Measurements from ENCODE around the gene PTPA.
"Not testable (repeated sequence)": the region's sequence is repeated elsewhere in the genome, so short reads cannot be mapped to it uniquely, and the experiment has no call there.

PTPA gene

DNA sequence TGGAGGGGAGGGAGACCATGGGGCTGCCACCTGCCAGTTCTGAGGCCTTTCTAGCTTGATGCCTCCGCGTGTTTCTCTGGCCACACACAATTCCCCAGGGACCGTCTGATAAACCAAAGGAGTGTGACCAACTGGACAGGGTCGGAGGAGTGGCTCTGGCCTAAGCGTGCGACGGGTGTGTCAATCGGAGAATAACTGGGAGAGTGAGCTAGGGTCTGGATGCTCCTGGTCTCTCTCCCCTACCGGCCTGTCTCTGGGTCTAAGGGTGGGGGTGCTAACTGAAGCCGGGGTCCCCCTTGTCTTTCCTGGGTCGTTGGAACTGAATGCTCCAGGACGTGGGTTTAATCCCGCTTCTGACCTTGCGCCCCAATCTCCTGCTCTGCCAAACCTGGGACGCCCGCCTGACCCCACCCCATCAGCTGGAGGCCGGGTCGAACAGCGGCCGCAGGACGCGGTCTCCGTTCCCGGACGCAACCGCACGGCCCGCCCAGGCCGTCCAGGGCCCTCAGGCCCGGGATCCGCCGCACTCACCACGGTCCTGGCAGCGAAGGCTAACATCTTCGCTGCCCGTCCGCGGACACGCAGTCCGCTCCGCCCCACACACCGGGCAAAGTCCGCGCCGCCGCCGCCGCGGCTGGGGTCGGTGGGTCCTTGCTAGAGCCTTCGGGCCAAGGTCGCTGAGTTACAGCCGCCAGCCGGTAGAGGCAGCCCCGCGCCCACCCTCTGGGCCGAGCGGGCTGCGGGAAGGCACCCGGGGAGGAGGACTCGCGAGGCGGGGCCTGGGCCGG, 1.1 kb upstream of the PTPA start:
- DNase-seq, result no peak

DNA sequence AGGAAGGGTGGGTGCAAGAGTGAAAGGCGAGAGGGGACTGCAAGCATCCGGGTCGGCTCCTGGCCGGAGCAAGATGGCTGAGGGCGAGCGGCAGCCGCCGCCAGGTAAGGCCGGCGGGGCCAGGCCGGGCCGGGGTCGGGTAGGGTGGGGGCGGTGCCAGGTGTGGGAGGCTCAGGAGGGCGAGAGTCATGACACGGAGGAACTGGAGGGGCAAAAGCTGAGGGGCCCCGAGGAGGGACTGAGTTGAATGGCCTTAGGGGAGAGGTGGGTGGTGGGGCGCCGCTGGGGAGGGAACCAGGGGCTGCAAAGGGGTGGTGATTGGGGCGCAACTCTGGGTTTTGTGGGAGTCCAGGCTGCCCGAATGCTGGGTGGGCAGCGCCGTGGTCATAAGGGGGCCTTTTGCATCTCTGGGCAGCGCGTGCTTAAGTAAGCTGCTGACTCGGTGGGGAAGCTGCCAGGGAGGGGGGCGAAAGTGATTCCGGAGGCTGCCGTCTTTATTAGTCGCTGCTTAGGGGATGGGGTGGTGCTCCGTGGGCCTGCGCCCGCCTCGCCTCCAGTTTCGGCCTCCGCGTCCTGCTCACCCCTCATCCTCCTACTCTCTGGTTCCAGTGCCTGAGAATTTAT, 425 bp downstream of the PTPA start:
- peak; percentile 20 for DNase-seq

DNA sequence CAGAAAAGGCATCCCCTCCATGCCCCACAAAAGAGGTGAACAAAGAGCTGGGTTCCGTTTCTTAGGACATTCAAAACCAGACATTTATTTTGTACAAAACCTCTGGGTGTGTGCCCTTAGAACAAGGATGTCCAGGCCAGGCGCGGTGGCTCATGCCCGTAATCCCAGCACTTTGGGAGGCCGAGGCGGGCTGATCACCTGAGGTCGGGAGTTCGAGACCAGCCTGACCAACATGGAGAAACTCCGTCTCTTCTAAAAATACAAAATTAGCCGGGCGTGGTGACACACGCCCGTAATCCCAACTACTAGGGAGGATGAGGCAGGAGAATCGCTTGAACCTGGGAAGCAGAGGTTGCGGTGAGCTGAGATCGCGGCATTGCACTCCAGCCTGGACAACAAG, 1.3 kb downstream of the PTPA start:
- not testable (repeated sequence) for DNase-seq

DNA sequence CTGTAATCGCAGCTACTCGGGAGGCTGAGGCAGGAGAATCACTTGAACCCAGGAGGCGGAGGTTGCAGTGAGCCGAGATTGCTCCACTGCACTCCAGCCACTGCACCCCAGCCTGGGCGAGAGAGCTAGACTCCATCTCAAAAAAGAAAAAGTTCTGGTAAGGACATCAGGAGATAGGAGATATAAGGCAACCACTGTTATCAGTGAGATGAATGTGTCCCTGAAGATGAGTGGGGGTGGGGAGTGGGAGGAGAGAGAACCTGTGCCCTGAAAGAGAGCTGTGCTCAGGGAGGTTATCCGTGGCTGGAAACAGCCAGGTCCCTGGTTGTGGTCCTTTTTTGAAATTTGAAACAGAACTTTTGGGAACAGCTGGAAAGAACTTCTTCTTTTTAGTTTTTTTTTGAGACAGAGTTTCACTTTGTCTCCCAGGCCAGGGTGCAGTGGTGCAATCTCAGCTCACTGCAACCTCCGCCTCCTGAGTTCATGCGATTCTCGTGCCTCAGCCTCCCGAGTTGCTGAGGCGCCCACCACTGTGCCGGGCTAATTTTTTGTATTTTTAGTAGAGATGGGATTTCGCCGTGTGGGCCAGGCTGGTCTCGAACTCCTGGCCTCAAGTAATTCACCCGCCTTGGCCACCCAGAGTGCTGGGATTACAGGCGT, 2.6 kb downstream of the PTPA start:
- DNase-seq, result no peak

DNA sequence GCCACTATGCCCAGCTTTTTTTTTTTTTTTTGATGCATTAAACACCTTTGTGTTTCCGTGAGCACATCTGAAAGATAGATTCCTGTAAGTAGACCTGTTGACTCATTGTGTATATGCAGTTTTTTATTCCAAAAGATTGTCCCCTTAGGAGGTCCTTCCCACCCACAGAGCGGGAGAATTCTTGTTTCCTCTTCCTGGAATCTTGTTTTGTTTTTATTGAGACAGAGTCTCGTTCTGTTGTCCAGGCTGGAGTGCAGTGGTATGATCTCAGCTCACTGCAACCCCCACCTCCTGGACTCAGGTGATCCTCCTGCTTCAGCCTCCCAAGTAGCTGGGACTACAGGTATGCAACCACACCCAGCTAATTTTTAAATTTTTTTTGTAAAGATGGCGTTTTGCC, 7.6 kb downstream of the PTPA start:
- no peak for DNase-seq

DNA sequence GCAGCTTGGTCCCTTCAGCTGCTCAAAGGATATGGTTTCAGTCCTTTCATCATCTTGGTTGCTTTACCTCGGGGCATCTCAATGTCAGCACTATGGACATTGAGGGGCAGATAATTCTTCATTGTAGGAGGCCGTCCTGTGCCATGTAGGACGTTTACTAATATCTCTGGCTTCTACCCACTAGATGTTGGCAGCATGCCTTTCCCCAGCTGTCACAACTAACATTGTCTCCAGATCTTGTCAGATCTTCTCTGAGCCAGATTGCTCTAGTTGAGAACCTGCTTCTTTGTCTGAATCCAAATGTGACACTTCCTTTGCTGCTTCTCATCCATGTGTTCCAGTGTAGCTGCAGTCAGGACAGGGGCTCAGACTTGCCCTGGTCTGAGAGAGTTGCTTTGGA, 10.3 kb downstream of the PTPA start:
- DNase-seq, result no peak

DNA sequence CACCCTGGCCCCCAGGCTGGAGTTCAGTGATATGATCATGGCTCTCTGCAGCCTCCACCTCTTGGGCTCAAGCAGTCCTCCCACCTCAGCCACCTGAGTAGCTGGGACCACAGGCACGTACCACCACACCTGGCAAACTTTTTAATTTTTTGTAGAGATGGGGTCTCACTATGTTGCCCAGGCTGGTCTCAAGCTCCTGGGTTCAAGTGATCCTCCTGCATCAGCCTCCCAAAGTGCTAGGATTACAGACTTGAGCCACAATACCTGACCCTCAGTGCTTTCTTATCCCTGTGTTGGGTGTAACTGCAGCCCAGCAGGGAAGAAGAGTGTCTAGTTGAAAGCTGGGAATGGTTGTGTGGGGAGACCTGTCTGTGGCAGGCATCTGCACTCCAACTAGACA, 10.9 kb downstream of the PTPA start:
- no peak for DNase-seq

DNA sequence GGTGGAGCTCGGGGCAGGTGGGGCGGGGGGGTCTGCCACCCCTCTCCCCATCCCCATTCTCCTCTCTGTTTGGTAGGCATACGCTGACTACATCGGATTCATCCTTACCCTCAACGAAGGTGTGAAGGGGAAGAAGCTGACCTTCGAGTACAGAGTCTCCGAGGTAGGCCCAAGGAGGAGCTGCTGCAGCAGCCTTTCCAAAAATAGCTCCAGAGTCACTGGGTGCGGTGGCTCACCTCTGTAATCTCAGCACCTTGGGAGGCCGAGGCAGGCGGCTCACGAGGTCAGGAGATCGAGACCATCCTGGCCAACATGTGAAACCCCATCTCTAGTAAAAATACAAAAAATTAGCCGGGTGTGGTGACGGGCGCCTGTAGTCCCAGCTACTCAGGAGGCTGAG, 11.8 kb downstream of the PTPA start:
- not testable (repeated sequence) for DNase-seq

DNA sequence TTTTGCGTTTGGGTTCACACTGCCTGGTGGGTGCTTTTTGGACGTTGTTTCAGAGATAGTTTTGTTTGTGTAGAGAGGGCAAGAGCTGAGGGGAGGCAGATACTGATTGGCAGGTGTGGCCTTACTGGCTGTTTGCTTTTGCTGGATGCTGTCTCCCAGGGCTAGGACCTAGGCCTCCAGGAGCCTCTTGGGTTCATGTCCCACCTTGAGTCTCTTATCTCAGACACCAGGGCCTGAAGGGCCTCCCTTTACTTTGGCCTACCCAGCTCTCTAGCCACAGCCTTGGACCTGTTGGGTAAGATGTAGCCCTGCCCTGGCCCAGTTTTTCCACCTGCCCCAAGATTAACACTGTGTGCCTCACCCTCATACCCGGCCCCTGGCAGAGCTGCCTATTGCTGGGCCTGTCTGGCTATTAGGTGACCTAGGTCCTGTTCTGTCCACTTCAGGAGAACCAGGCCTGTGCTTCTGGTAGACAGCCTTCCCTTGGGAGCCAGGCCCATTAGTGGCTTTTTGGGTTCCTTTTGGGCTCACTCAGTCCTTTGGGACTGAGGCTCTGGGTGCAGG, 13.4 kb downstream of the PTPA start:
- DNase-seq, result no peak

DNA sequence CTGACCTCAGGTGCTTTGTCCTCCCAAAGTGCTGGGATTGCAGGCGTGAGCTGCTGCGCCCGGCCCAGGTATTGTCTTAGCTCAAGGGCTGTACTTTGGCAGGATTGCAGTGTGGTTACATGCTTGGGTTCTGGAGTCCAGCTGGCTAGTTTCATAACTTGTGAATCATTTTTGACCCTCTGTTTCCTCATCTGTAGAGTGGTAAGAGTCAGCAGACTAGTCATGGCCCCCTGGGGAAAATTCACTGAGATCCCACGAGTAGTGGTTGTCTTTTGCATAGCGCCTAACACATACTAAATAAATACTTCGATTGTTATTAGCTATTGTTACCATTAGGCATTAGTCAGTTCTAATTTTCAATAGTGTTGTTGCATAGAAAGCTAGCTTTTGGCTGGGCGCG, 14.3 kb downstream of the PTPA start:
- no peak for DNase-seq

DNA sequence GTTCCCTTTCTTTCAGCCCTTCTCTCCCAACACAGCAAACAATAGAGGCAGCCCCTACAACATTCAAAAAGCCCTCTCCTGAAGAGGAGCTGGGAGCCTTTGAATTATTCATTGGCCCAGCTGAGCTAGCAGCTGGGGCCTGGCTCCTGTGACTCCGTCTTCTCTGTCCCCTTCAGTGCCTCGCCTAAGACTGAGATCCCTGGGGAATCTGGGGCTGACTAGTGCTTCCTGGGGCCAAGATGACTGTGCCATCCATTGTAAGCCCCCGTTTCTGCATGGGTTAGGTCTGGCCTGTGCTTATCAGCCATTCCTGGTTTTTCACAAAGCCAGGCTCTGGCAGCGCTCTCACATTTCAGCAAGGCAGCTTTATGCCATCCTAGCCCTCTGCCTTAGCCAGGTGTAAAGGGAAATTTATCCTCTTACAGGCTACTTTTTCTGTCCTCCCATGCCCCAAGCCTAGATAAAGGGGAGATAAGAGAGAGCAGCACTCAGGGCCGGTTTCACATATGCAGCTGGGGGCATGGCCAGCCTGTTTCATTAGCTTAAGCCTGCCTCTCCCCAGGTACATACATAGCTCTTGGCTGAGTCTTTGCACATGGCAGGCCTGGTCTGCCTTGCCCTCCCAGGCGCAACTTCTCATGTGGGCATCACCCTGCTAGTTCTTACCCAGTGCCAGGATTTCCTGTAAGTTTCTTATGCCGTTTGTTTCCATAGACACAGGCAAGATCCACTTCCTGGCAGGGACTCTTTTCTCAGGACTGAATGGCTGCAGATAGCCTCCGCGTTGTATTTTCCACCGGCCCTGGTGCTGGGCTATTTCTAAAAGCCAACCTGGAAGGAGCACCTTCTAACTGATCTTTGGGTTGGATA, 15.8 kb downstream of the PTPA start:
- DNase-seq, result no peak

DNA sequence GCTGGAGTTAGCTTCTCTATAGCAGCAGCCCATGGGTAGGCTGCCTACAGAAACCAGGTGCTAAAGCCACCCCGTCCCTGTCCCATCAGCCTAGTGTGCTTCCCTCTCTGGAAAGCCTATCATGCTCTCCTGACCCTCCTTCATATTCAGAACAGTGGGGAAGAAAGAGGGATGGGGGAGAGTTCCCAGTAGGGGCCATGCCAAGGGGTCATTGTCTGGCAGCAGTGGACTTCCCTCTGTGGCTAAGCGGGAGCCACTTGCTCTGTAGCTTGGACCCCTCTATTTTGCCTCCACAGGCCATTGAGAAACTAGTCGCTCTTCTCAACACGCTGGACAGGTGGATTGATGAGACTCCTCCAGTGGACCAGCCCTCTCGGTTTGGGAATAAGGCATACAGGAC, 17.5 kb downstream of the PTPA start:
- no peak for DNase-seq

DNA sequence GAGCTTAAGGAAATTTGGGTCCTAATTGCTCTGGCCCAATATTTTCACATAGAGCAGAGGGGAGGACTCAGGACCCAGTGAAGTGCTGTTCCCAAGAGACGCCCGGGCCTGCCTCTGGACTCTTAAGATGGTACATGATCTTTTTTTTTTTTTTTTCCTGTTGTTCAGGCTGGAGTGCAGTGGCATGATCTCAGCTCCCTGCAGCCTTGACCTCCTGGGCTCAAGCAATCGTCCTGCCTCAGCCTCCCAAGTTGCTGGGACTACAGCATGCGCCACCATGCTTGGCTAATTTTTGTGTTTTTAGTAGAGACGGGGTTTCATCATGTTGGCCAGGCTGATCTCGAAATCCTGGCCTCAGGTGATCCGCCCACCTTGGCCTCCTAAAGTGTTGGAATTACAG, 19.1 kb downstream of the PTPA start:
- not testable (repeated sequence) for DNase-seq

DNA sequence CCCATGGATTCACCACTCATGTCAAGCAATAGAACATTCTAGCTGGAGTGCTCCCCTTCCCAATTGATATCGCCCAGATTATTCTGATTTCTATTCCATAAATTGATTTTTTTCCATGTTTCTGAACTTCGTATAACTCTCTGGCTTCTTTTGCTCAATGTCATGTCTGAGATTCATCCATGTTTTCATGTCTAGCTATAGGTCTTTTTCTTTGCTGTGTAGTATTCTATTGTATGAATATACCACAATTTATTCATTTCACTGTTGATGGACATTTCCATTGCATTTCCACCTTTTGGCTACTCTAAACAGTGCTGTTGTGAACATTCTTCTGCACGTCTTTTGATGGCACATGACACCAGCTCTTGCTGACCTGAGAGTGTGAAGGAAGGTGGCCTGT, 19.6 kb downstream of the PTPA start:
- no peak for DNase-seq

DNA sequence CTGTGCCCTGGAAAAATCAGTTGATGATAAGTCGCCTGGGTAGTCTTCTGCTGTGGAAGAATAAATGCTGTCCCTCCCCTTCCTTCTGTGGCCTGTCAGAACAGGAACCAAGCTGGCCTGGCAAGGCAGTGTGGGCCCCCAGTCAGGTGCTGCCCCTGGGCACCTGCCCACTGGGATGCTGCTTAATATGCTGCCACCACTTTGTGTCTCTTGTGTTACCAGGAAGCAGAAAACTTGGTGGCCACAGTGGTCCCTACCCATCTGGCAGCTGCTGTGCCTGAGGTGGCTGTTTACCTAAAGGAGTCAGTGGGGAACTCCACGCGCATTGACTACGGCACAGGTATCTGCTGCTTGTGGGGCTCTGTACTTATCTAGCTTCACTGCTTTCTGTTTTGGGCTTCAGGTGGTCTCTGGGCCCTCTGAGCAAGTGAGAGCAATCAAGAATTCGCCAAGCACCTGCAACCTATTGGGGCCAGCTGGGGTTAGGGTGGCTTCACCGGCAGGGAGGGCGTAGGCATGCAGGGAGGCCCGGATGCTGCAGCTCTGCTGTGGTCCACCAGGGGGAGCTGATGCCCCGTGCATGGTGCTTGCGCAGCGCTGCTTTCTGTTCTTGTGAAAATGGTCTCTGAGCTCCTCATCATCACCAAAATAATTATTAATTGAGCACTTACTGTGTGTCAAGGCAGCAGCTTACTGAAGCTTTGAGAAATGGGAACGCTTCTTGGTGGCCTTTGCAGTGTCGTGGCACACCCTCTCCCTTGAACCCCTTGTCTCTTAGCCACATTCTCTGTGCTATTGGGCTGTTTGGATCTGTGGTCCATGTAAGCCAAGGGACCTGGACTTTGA, 20.3 kb downstream of the PTPA start:
- peak; percentile 27 for DNase-seq

DNA sequence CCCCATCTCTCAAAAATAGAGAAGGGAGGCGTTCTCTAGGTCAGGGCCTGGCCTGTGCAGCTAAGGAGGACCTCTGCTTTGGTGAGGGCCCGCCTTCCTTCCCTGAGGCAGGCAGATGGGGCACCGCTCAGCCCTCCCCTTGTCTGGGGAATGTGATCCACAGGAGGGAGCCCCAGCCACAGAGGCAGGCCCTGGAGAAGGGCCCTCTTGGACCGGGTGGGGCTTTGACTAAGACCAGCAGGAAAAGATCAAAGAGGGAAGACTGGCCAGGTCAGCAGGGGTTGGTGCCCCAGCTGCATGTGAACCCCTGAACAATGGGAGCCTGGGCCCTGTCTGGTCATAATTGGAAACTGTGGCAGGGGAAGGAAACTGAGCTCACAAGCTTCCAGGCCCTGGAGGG, 21.9 kb downstream of the PTPA start:
- DNase-seq, result no peak

DNA sequence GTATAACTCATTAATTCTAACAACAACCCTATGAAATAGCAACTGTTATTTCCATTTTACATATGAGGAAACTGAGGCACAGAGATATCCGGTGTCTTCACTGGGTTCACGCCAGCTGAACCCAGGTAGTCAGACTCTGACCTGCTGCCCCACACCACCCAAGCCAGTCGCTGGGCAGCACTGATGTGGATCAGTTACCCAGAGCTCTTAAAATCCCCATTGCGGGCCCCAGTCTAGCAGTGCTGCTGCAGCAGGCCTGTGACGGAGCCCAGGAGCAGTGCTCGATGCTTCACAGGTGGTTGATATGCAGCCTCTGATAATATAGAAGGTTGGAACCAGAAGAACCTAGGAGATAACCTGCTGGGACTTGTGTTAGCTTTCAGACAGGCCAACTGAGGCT, 24.3 kb downstream of the PTPA start:
- DNase-seq, result no peak

DNA sequence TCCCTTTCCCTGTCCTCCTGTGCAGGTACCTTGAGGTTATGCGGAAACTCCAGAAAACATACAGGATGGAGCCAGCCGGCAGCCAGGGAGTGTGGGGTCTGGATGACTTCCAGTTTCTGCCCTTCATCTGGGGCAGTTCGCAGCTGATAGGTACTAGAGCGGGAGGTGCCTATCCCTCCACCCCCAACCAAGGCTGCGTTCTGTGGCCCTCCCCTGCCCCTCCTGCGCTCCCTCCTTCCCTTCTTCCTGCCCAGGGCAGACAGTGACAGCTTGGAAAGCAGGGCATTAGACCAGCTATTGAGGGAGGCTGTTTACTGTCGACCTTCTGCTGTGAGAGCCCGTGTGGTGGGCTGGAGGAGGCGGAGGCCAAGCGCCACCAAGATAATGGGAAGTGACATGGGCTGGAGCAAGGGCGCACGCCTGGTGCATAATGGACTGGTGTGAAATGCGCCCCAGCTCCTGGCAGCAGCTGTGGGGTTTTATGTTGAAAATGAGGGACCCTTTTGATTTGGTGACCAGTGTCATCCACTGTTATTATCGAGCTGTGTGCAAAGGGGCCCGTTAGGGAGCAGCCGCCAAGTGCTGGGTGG, 25.3 kb downstream of the PTPA start:
- no peak for DNase-seq

DNA sequence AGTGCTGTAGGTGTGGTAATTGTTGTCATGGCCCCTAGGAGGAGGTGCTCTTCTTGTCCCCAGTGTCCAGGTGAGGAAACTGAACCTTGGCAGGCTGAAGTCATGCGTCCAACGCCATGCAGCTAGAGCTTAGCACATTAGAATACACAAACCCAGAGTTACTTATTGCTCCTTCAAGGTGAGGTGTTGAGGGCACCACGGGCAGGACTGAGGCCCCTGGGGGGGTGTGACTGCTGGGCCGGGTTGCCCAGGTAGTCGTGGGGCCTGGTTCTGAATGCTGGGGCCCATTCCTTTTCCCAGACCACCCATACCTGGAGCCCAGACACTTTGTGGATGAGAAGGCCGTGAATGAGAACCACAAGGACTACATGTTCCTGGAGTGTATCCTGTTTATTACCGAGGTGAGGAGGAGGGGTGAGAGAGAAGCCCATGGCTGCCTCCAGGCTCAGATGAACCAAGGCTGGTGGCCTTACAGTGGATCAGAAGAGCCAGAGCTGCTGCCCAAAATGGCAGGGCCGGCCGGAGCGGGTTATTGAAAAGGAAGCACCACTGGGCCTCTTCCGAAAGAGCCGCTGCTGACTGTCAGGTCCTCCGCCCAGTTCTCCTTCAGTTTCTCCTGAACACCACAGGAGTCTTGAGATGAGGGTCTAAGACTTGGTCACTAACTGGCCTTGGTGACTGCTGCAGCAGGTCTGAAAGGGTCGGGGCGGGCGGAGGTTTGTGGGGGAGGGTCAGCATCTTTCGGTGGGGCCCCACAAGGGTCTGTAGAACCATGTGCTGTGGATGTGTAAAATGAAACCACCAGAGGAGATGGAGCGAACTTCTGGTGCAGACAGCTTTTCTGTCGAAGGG, 26.3 kb downstream of the PTPA start:
- no peak for DNase-seq

DNA sequence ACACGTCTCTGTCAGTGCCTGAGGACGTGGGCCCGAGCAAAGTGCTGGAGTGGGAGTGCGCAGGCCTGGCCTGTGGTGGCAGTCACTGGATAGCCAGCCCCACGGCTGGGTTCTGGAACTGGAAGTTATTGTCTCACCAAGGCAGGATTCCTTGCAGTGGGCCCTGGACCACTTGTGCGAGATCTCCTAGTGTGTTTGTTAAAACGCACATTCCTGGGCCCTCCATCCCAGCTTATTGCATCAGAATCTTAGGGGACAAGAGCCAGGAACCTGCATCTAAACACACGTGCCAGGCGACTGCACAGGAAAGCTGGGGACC, 26.9 kb downstream of the PTPA start:
- DNase-seq, result no peak

Measured in COR-L47 (cell line).